Choroid plexus epithelial cell (primary cell): ENCODE results near the gene LRP2BP.
A peak's percentile ranks its signal among the peaks of the same experiment; 100 is the strongest.

Experiments
- DNase-seq: peaks from one replicate; pipeline ENCODE4 v3.0.0-alpha.2; 2010; ENCODE audit warnings: low read depth
- H3K4me3 ChIP-seq: 2 replicates; pipeline ENCODE4 v1.5.1; 2011; ENCODE audit warnings: low read depth, mild to moderate bottlenecking, control low read depth, low read length, moderate library complexity
- TF ChIP-seq, protein P1 (sequence below): conservative IDR thresholded peaks from 2 replicates; pipeline ENCODE4 v1.5.1; 2011; ENCODE audit warnings: low read depth, mild to moderate bottlenecking, control low read depth, inconsistent platforms, low read length, moderate library complexity

The LRP2BP gene

DNA sequence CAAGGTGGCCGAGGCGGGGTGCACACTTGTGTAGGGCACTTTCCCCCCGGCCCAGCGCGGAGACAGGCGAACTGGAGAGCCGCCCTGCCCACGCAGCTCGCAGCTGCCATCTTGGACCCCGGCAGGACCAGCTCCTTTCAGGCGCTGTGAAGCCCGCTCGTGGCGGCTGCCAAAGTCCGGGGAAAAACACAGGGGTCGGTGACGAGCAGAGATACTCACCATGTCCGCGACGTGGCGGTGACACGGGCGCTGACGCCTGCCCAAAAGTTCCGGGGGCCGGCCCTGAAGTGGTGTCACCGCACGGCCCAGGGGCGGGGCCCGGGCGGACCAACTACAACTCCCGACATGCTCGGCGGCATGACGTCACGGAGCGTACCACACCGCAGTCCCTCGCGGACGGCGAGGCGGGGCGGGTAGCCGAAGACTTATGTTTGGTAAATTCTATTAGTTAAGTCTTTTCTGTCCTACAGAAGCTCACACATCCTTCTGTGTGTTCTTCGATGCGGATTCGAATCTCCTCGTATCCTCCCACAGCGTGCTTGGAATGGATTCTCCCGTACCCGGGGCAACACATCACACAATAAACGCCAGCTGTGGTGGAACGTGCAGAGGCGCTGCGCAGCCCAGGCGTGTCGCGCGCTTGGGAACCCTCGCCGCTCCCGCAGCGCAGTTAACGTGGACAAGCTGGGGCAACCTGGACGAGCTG lies 30.1 kb upstream of the LRP2BP start, which contains the start of gene UFSP2:
TSS of gene UFSP2 (minus strand) at position 318 of the 706 bp plus-strand sequence. CDS start at position 222, 96 bp downstream.
- DNase-seq = peak; percentile 89
- TF ChIP-seq, protein P1, sequence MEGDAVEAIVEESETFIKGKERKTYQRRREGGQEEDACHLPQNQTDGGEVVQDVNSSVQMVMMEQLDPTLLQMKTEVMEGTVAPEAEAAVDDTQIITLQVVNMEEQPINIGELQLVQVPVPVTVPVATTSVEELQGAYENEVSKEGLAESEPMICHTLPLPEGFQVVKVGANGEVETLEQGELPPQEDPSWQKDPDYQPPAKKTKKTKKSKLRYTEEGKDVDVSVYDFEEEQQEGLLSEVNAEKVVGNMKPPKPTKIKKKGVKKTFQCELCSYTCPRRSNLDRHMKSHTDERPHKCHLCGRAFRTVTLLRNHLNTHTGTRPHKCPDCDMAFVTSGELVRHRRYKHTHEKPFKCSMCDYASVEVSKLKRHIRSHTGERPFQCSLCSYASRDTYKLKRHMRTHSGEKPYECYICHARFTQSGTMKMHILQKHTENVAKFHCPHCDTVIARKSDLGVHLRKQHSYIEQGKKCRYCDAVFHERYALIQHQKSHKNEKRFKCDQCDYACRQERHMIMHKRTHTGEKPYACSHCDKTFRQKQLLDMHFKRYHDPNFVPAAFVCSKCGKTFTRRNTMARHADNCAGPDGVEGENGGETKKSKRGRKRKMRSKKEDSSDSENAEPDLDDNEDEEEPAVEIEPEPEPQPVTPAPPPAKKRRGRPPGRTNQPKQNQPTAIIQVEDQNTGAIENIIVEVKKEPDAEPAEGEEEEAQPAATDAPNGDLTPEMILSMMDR = no peak
- H3K4me3 ChIP-seq = peak within 1 kb of the TSS; percentile 94

DNA sequence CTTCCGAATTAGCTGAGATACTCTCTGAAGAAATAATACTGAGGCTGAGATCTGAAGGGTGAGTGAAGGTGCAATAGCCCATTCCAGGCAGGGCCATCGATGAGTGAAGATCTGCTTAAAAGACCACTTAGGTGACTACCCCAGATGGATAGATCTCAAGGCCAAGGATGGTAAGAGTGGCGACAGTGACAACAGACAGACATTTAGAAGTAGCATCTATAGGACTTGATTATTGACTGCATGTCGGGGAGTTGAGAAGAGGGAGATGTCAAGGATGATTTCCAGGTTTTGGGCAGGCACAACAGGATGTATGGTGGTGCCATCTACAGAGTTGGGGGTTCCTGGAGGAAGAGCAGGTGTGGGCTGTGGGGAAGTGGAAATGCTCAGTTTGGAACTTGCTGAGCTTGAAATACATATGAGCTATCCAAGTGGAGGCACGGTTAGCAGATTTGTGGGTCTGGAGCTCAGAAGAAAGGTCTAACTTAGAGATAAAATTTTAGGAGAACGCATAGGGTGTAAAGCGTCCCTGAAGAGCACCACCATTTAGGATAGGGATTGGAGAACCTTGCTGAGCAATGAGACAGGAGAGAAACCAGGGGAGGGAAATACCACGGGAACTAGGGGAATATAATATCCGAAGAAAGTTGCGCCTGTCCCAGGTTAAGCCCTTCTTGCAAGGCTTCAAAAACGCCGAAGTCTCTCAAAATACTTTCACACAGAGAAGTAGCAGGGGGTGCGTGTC lies 29.4 kb upstream of the LRP2BP start:
- peak overlapping the region; percentile 94 for H3K4me3 ChIP-seq
- TF ChIP-seq, protein P1 = no peak
- DNase-seq = peak; percentile 54

DNA sequence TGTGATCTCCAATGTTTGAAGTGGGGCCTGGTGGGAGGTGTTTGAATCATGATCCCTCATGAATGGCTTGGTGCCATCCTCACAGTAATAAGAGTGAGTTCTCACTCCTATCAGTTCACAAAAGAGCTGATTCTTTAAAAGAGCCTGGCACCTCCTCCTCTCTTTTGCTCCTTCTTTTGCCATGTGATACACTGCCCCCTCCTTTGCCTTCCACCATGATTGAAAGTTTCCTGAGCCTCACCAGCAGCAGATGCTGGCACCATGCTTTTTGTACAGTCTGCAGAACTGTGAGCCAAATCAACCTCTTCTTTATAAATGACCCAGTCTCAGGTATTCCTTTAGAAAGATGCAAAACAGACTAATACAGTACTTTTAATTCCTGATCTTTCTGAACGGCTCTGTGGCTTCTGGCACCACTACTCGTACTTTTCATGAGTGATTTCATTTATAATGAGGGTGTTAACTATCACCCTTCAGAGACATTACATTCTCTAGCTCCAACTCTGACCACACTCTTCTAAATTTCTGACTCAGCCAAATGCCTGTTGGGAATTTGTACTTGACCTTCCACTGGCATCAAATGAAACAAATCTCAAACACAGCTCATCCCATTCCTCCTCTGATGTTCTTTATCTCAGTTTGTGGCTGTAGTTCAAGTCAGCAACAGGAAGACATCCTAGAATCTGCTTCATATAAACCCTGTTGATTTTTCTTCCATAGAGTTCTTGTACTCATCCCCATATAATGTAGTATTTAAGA lies 25.8 kb upstream of the LRP2BP start:
- H3K4me3 ChIP-seq = no peak overlapping the region

DNA sequence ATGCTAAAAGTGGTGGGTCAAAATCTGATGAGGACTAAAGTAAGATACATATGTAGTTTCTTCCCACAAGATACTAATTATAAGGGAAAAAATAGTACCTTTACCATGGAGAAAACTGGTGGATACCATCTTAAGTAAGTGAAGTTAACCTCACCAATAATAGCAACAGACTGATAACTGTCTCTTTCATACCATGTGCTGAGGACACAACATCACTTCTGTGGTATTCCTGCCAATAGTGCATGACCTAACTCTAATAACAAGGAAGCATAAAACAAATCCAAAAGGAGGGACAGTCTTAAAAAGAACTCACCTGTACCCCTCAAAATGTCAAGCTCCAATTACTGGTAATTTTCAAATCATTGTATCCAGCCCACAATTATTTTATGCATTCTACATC lies 21.2 kb upstream of the LRP2BP start:
- no peak for DNase-seq
- no peak overlapping the region for H3K4me3 ChIP-seq
- TF ChIP-seq, protein P1 = no peak

More for the DNA sequence above, 25.8 kb upstream of the LRP2BP start:
- peak; percentile 68 for DNase-seq
- TF ChIP-seq, protein P1 = no peak

DNA sequence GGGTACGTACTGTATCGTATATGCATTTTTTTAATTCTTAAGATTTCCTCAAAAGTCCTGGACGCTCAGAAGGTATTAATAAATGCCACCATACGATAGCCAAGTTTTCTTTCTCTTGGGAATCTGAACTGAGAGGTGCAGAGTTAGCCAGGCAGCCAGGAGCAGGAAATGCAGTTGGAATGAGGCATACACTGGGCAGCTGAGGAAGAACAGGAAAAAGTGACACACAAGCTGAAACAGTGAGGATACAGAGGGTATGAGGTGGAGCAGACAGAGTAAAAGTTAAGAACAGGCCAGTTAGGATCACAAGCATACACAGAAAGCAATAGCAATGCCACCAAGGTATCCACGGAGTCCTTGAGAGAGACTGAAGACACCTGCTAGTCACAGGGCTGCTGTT lies 16.7 kb upstream of the LRP2BP start:
- no peak for DNase-seq
- TF ChIP-seq, protein P1 = no peak
- H3K4me3 ChIP-seq = no peak overlapping the region

DNA sequence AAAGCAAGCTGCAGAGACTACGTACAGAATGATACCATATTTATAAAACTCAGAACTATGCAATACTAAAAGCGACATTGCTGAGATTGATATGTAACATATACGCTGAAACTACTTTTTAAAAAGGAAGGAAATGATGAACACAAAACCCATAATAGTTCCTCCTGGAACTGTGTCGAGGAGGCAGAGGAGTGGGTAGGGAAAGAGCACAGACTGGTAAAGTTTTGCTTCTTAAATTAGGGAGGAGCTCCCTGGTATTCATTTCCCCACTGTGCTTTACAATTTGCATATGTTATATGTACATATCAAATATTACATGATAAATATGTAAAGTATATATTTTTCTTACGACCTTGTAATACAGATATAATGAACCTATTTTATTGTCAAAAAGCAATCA lies 16.1 kb upstream of the LRP2BP start:
- DNase-seq = no peak
- TF ChIP-seq, protein P1 = no peak
- H3K4me3 ChIP-seq = no peak overlapping the region
